ENCODE results near the gene GOLGA6L4.
"Not testable (repeated sequence)": the region's sequence is repeated elsewhere in the genome, so short reads cannot be mapped to it uniquely, and the experiment has no call there.

Gene GOLGA6L4, protein sequence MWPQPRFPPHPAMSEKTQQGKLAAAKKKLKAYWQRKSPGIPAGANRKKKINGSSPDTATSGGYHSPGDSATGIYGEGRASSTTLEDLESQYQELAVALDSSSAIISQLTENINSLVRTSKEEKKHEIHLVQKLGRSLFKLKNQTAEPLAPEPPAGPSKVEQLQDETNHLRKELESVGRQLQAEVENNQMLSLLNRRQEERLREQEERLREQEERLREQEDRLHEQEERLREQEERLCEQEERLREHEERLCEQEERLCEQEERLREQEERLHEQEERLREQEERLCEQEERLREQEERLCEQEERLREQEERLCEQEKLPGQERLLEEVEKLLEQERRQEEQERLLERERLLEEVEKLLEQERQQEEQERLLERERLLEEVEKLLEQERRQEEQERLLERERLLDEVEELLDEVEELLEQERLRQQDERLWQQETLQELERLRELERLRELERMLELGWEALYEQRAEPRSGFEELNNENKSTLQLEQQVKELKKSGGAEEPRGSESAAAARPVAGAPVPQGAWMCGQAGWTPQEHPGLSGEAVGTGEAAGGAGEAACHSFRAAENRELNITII

DNA sequence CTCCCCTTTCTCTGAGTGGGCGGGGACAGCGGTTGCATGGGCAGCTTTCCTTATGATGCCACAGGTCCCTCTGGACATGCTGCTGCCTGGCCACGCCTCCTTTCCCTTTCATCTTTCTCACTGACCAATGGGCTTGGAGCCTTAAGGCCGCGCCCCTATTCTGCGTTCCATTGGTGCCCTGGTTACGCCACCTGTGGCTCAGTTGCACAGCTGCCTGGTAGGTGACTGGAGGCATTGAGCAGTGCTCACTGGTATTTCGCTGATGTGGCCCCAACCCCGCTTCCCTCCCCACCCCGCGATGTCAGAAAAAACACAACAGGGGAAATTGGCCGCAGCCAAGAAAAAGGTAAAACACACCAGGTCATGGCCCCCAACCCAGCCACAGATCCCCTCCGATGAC is at the start of gene GOLGA6L4:
TSS of gene GOLGA6L4 (plus strand) at position 201 of the 400 bp plus-strand sequence. CDS start at position 263, 62 bp downstream.
- DNase-seq (ENCODE audit: low spot score); in situ Hi-C loops (cut with MboI; ENCODE audit: low sequenced_read_pairs, unreplicated experiment): not testable (repeated sequence)

DNA sequence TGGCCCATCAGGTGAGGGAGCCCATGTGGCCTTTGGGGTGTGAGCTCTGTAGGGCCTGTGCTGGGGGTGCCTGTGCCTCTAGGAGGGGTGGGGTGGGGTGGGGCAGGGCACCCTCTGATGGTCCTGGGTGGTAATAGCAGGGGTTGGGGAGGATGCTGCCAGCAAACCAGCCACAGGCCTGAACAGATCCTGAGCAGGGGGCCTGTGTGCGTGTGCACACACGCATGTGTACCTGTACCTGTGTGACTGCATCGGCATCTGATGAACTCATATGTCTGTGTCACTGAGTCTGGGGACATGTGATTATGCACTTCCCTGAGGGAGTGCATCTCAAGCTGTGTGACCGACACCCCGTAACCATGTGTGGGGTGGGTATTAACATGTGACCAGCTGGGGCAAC is 42.6 kb upstream of the GOLGA6L4 start:
- DNase-seq (ENCODE audit: low spot score); in situ Hi-C loops (cut with MboI; ENCODE audit: low sequenced_read_pairs, unreplicated experiment): not testable (repeated sequence)

DNA sequence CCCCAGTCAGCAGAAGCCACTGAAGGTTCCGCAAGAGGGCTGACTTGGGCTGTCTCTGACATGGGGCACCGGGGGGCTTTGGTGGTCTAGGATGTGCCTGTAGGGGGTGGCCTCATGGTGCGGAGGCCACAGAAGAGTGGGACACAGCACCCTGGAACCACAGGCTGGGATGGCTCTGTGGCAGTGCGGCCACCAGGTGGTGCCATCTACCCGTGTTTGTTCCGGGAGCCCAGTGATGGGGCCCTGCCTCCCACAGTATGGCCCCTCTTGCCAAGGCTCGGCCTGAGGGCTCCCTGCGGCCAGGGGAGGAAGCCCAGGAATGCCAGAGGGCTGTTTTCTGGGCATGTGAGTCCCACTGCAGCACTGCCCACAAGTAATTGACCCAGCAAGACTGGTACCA is 40.0 kb upstream of the GOLGA6L4 start:
- in situ Hi-C loops (cut with MboI; ENCODE audit: low sequenced_read_pairs, unreplicated experiment); DNase-seq (ENCODE audit: low spot score): not testable (repeated sequence)

DNA sequence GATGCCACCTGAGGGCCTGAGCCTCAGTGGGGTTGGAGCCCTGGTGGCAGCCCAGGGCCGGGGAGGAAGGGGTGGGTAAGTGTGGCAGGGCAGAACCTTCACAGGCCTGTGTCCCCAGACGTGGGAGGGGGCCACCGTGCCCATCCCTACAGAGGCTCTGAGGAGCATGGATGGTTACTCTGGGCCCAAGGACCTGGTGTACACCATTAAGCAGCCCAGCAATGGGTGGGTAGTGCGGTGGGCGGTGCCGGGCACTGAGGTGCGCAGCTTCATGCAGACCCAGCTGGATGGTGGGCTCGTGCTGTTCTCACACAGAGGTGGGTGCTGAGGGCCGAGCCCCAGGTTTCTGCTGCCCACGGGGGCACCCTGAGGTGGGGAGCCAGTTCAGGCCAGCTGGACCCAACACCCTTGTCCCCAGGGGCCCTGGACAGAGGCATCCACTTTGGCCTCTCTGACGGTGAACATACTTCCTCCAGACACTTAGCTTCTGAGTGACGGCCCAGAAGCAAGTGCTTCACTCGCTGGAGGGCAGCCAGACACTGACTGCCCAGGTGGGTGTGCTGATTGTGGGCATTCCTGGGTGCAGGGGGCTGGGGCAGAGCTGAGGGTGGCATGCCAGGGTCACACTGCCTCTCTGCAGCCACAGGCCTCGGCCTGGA is 38.9 kb upstream of the GOLGA6L4 start:
- DNase-seq (ENCODE audit: low spot score); in situ Hi-C loops (cut with MboI; ENCODE audit: low sequenced_read_pairs, unreplicated experiment): not testable (repeated sequence)

DNA sequence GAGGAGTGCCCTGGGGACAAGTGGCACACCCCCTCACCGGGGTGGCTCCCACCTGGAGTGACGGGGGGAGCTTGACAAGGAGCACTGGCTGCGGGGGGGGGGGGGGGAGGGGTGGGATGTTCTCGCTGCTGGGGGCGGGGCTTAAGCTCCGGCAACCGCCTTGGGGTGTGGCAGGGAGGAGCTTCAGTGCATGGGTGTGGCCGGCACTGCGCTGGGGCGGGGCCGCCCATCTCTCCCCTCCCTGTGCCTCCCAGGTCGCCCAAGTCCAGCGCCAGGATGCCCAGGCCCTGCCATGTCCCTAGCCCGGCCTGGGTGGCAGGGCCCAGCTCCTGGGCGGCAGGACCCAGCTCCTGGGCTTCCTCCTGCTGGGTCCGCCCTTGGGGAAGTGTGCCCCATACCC is 35.7 kb upstream of the GOLGA6L4 start:
- in situ Hi-C loops (cut with MboI; ENCODE audit: low sequenced_read_pairs, unreplicated experiment); DNase-seq (ENCODE audit: low spot score): not testable (repeated sequence)

DNA sequence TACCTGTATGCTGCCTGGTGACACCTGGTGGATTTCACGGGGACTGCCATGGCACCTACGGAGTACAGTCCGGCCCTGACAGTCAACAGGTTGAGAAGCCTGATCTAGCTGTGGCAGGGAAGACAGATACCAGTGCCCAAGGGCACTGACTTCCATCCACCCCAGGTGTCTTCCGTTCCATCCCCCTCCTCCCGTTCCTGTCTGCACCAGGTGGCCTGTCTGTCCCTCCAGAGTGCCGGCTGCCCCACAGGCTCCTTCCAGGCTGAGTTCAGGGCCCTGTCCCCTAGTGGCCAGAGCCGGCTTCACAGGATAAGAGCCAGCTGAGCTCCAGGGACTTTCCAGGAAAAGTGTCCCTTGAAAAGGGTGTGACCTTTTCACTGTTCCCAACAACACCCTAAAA is 10.9 kb downstream of the GOLGA6L4 start:
- in situ Hi-C loops (cut with MboI; ENCODE audit: low sequenced_read_pairs, unreplicated experiment); DNase-seq (ENCODE audit: low spot score): not testable (repeated sequence)

Measured in GM13976 (cell line).